ENCODE data around the gene CXorf49B.
"Not testable (repeated sequence)": the region's sequence is repeated elsewhere in the genome, so short reads cannot be mapped to it uniquely, and the experiment has no call there.

CXorf49B gene

GRCh38 chrX:71763049-71763448 is at the start of gene CXorf49B:
Gene CXorf49B, plus strand, starts transcription at chrX:71763349. Its CDS starts 75 bp downstream, at chrX:71763424.
- DNase-seq: not testable (repeated sequence)

- not testable (repeated sequence) for DNase-seq
Observed at GRCh38 chrX:71714064-71714463, 49.1 kb upstream of the CXorf49B start.

- DNase-seq: not testable (repeated sequence)
Observed at GRCh38 chrX:71715551-71715950, 47.6 kb upstream of the CXorf49B start.

- DNase-seq: not testable (repeated sequence)
Observed at GRCh38 chrX:71716323-71716722, 46.8 kb upstream of the CXorf49B start.

- DNase-seq: not testable (repeated sequence)
Observed at GRCh38 chrX:71718185-71718584, 45.0 kb upstream of the CXorf49B start, which contains the start of gene CXorf49. Gene CXorf49, minus strand, starts transcription at chrX:71718285. Its CDS starts 134 bp downstream, at chrX:71718151.

- not testable (repeated sequence) for DNase-seq
Observed at GRCh38 chrX:71719195-71719594, 44.0 kb upstream of the CXorf49B start.

- DNase-seq: not testable (repeated sequence)
Observed at GRCh38 chrX:71720289-71720886, 42.8 kb upstream of the CXorf49B start.

GRCh38 chrX:71760688-71761281 is 2.4 kb upstream of the CXorf49B start:
- DNase-seq: not testable (repeated sequence)

GRCh38 chrX:71764832-71765231 is 1.7 kb downstream of the CXorf49B start:
- not testable (repeated sequence) for DNase-seq

GRCh38 chrX:71765613-71766012 is 2.5 kb downstream of the CXorf49B start:
- not testable (repeated sequence) for DNase-seq

GRCh38 chrX:71767134-71767533 is 4.0 kb downstream of the CXorf49B start:
- not testable (repeated sequence) for DNase-seq

- DNase-seq: not testable (repeated sequence)
Observed at GRCh38 chrX:71778322-71778721, 15.2 kb downstream of the CXorf49B start.

GRCh38 chrX:71782225-71782949 is 19.2 kb downstream of the CXorf49B start:
- not testable (repeated sequence) for DNase-seq

GRCh38 chrX:71782950-71783299 is 19.8 kb downstream of the CXorf49B start:
- DNase-seq: not testable (repeated sequence)

- DNase-seq: not testable (repeated sequence)
Observed at GRCh38 chrX:71783569-71784347, 20.6 kb downstream of the CXorf49B start.

GRCh38 chrX:71784348-71784983 is 21.3 kb downstream of the CXorf49B start:
- DNase-seq: not testable (repeated sequence)

- DNase-seq: not testable (repeated sequence)
Observed at GRCh38 chrX:71806450-71806849, 43.3 kb downstream of the CXorf49B start.

- no peak for DNase-seq
Observed at GRCh38 chrX:71809886-71810285, 46.7 kb downstream of the CXorf49B start.

- DNase-seq: no peak
Observed at GRCh38 chrX:71814123-71814912, 51.2 kb downstream of the CXorf49B start.

GRCh38 chrX:71815121-71815905 is 52.2 kb downstream of the CXorf49B start:
- DNase-seq: no peak

GRCh38 chrX:71815906-71816156 is 52.7 kb downstream of the CXorf49B start:
- DNase-seq: no peak
